Measurements from ENCODE around the gene C19orf33. TPM values are rescaled to one million over a fixed set of nuclear protein-coding genes. Genes with fewer than 3 reads are reported as not detected.
A peak's percentile ranks its signal among the peaks of the same experiment; 100 is the strongest.

Gene C19orf33
- total RNA-seq, 8 experiments from 2014 or later, result 2.4 TPM; not detected in 7

GRCh38 chr19:38319421-38320258, 15.6 kb downstream of the C19orf33 start, which contains the start of gene KCNK6:
Gene KCNK6 (plus strand): TSS chr19:38319845. CDS start chr19:38319951, 106 bp downstream.
- Histone ChIP-seq H3K27ac (no peak within 1 kb of the TSS), H3K4me3 (peak within 1 kb of the TSS; percentile 30 to 40 (median 36)), H3K4me1 (replicated peaks in 1 of 2) (peaks cover 5 to 10% of the 10 kb centered on the region in 2 donors)
- in situ Hi-C loops (cut with MboI; ENCODE audit: low pct_unique_long_range_greater_than_20kb in 2 of 9, low sequenced_read_pairs in 9 of 9, unreplicated experiment in 9 of 9), result loop anchor here in 1 of 9 experiments (10.0 kb wide), 1 partner anchor 415 kb away; the partner anchor contains the start of genes SIPA1L3 and WDR87
- WGBS, 10 experiments, result 0 to 30% (median 13%) methylated on average over 1 to 18 of the region's 76 CpGs; no CpG with 5 or more reads in 3 of the 10 experiments
- peak; percentile 3 to 21 (median 8) for ATAC-seq (replicated peaks in 6 of 8)

DNA sequence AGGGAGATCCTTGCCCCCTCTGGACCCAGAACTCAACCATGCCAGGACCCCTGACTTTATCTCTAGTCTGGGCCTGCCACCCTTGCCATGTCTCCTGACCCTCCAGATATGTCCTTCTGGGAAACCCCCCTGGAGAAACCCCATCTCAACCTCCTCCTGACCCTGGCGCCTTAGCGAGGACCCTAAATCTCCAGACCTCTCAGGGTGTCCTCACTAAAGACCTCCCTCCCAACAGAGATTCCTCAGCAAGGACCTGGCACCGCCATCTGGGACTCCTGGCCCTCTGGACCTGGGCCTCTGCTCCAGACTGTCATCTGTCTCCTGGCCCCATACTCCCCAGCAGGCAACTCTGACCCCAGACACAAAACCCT, 16.9 kb downstream of the C19orf33 start:
- Histone ChIP-seq H3K4me3 (no peak overlapping the region), H3K4me1 (replicated peaks in 1 of 2) (peaks cover 0 to 7% of the 10 kb centered on the region in 2 donors), H3K27ac (no peak overlapping the region)
- in situ Hi-C loops (cut with MboI; ENCODE audit: low pct_unique_long_range_greater_than_20kb in 2 of 9, low sequenced_read_pairs in 9 of 9, unreplicated experiment in 9 of 9), result loop anchor here in 1 of 9 experiments (10.0 kb wide), 1 partner anchor 416 kb away; the partner anchor contains the start of genes SIPA1L3 and WDR87
- ATAC-seq (replicated peaks in 6 of 8), result no peak
- WGBS, 10 experiments, result 60 to 70% methylated on average over 1 to 2 of the region's 3 CpGs; no CpG with 5 or more reads in 8 of the 10 experiments

- Histone ChIP-seq H3K4me1 (replicated peaks in 1 of 2) (peaks cover 0 to 7% of the 10 kb centered on the region in 2 donors), H3K4me3 (no peak overlapping the region), H3K27ac (no peak overlapping the region)
- WGBS, 10 experiments, result 39 to 93% (median 63%) methylated on average over 1 to 7 of the region's 11 CpGs; no CpG with 5 or more reads in 4 of the 10 experiments
- peak in 2 of 8 experiments; percentile 29 to 61 for ATAC-seq (replicated peaks in 6 of 8)
- in situ Hi-C loops (cut with MboI; ENCODE audit: low pct_unique_long_range_greater_than_20kb in 2 of 9, low sequenced_read_pairs in 9 of 9, unreplicated experiment in 9 of 9), result loop anchor here in 1 of 9 experiments (10.0 kb wide), 1 partner anchor 417 kb away; the partner anchor contains the start of genes SIPA1L3 and WDR87
These were observed 17.7 kb downstream of the C19orf33 start for GRCh38 chr19:38321646-38322196.

- ATAC-seq (replicated peaks in 6 of 8), result no peak
- in situ Hi-C loops (cut with MboI; ENCODE audit: low pct_unique_long_range_greater_than_20kb in 2 of 9, low sequenced_read_pairs in 9 of 9, unreplicated experiment in 9 of 9), result loop anchor here in 1 of 9 experiments (10.0 kb wide), 1 partner anchor 418 kb away; the partner anchor contains the start of genes SIPA1L3 and WDR87
- Histone ChIP-seq H3K4me3 (no peak overlapping the region), H3K4me1 (replicated peaks in 1 of 2) (peaks cover 0 to 7% of the 10 kb centered on the region in 2 donors), H3K27ac (no peak overlapping the region)
- 48 to 100% (median 75%) methylated on average over 1 to 7 of the region's 7 CpGs; no CpG with 5 or more reads in 2 of the 10 experiments for WGBS, 10 experiments
These were observed 19.2 kb downstream of the C19orf33 start for GRCh38 chr19:38323291-38323690.

GRCh38 chr19:38324431-38324830, 20.4 kb downstream of the C19orf33 start:
- in situ Hi-C loops (cut with MboI; ENCODE audit: low pct_unique_long_range_greater_than_20kb in 2 of 9, low sequenced_read_pairs in 9 of 9, unreplicated experiment in 9 of 9), result loop anchor here in 1 of 9 experiments (10.0 kb wide), 1 partner anchor 420 kb away; the partner anchor contains the start of genes SIPA1L3 and WDR87
- H3K4me1 ChIP-seq (replicated peaks in 1 of 2), result peaks cover 0 to 4% of the 10 kb centered on the region in 2 donors
- H3K27ac ChIP-seq, result no peak overlapping the region
- no peak for ATAC-seq (replicated peaks in 6 of 8)
- WGBS, 10 experiments, result 70 to 100% (median 90%) methylated on average over 1 to 3 of the region's 4 CpGs; no CpG with 5 or more reads in 3 of the 10 experiments
- no peak overlapping the region for H3K4me3 ChIP-seq

DNA sequence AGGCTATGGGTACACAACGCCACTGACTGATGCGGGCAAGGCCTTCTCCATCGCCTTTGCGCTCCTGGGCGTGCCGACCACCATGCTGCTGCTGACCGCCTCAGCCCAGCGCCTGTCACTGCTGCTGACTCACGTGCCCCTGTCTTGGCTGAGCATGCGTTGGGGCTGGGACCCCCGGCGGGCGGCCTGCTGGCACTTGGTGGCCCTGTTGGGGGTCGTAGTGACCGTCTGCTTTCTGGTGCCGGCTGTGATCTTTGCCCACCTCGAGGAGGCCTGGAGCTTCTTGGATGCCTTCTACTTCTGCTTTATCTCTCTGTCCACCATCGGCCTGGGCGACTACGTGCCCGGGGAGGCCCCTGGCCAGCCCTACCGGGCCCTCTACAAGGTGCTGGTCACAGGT, 22.5 kb downstream of the C19orf33 start:
- in situ Hi-C loops (cut with MboI; ENCODE audit: low pct_unique_long_range_greater_than_20kb in 2 of 9, low sequenced_read_pairs in 9 of 9, unreplicated experiment in 9 of 9), result loop anchor here in 8 of 9 experiments (10.0 to 25.0 kb wide), 4 partner anchors 89 to 422 kb away; partner anchors contain the start of genes SIPA1L3 (in 3 of the 8) and WDR87 (in 3 of the 8)
- no peaks in the 10 kb centered on the region for H3K4me1 ChIP-seq (replicated peaks in 1 of 2)
- H3K4me3 ChIP-seq, result no peak overlapping the region
- no peak overlapping the region for H3K27ac ChIP-seq
- 81 to 100% (median 93%) methylated on average over 1 to 11 of the region's 22 CpGs; no CpG with 5 or more reads in 6 of the 10 experiments for WGBS, 10 experiments
- ATAC-seq (replicated peaks in 6 of 8), result no peak

GRCh38 chr19:38329651-38330050, 25.6 kb downstream of the C19orf33 start:
- no peaks in the 10 kb centered on the region for H3K4me1 ChIP-seq (replicated peaks in 1 of 2)
- ATAC-seq (replicated peaks in 6 of 8), result no peak
- no peak overlapping the region for H3K27ac ChIP-seq
- in situ Hi-C loops (cut with MboI; ENCODE audit: low pct_unique_long_range_greater_than_20kb in 2 of 9, low sequenced_read_pairs in 9 of 9, unreplicated experiment in 9 of 9), result loop anchor here (10.0 to 25.0 kb wide), 5 partner anchors 92 to 425 kb away; partner anchors contain the start of genes SIPA1L3 (in 3 of the 9) and WDR87 (in 3 of the 9)
- 100% methylated on average over 1 to 3 of the region's 7 CpGs; no CpG with 5 or more reads in 7 of the 10 experiments for WGBS, 10 experiments
- H3K4me3 ChIP-seq, result no peak overlapping the region

DNA sequence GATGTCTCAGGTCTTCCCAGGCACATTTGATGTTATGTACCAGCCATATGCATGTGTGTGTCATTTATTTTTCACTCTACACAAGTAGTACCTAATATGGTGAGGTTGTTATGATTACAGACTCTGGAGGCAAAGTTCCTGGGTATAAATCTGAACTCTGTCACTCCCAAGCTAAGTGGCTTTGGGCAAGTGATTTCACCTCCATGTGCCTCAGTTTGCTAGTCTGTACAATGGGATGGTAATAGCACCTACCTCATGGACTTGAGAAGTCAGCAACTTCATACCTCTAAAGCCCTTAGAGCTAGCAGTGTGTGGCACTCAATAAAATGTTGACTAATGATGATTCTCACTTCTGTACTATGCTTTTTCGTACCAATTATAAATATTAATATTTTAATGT, 27.7 kb downstream of the C19orf33 start:
- WGBS, 10 experiments, result 22 to 100% (median 81%) methylated on average over 1 of the region's 1 CpG; no CpG with 5 or more reads in 2 of the 10 experiments
- no peak for ATAC-seq (replicated peaks in 6 of 8)
- Histone ChIP-seq H3K4me1 (replicated peaks in 1 of 2) (no peaks in the 10 kb centered on the region), H3K27ac (no peak overlapping the region), H3K4me3 (no peak overlapping the region)
- in situ Hi-C loops (cut with MboI; ENCODE audit: low pct_unique_long_range_greater_than_20kb in 2 of 9, low sequenced_read_pairs in 9 of 9, unreplicated experiment in 9 of 9), result loop anchor here (10.0 to 25.0 kb wide), 4 partner anchors 94 to 419 kb away; partner anchors contain the start of genes SIPA1L3 (in 2 of the 9) and WDR87 (in 2 of the 9)

GRCh38 chr19:38333245-38333644, 29.2 kb downstream of the C19orf33 start:
- Histone ChIP-seq H3K27ac (no peak overlapping the region), H3K4me1 (replicated peaks in 1 of 2) (no peaks in the 10 kb centered on the region), H3K4me3 (no peak overlapping the region)
- 58 to 100% (median 85%) methylated on average over 1 to 9 of the region's 9 CpGs; no CpG with 5 or more reads in 1 of the 10 experiments for WGBS, 10 experiments
- in situ Hi-C loops (cut with MboI; ENCODE audit: low pct_unique_long_range_greater_than_20kb in 2 of 9, low sequenced_read_pairs in 9 of 9, unreplicated experiment in 9 of 9), result loop anchor here (10.0 to 25.0 kb wide), 4 partner anchors 96 to 421 kb away; partner anchors contain the start of genes SIPA1L3 (in 2 of the 9) and WDR87 (in 2 of the 9)
- no peak for ATAC-seq (replicated peaks in 6 of 8)

- Histone ChIP-seq H3K27ac (peak overlapping the region; percentile 78 to 87), H3K4me3 (peak overlapping the region; percentile 47 to 71 (median 51)), H3K4me1 (replicated peaks in 1 of 2) (peaks cover 13 to 14% of the 10 kb centered on the region in 2 donors)
- in situ Hi-C loops (cut with MboI; ENCODE audit: low pct_unique_long_range_greater_than_20kb in 2 of 9, low sequenced_read_pairs in 9 of 9, unreplicated experiment in 9 of 9), result loop anchor here (10.0 to 25.0 kb wide), 4 partner anchors 99 to 424 kb away; partner anchors contain the start of genes SIPA1L3 (in 2 of the 9) and WDR87 (in 2 of the 9)
- ATAC-seq (replicated peaks in 6 of 8), result peak; percentile 74 to 81 (median 76)
- no CpG with 5 or more reads among the region's 52 CpGs for WGBS, 10 experiments
These were observed 32.0 kb downstream of the C19orf33 start for GRCh38 chr19:38335949-38336637.

GRCh38 chr19:38336638-38337359, 32.7 kb downstream of the C19orf33 start:
- Histone ChIP-seq H3K4me3 (peak overlapping the region; percentile 47 to 71 (median 51)), H3K27ac (peak overlapping the region; percentile 78 to 87), H3K4me1 (replicated peaks in 1 of 2) (peaks cover 13 to 14% of the 10 kb centered on the region in 2 donors)
- in situ Hi-C loops (cut with MboI; ENCODE audit: low pct_unique_long_range_greater_than_20kb in 2 of 9, low sequenced_read_pairs in 9 of 9, unreplicated experiment in 9 of 9), result loop anchor here (10.0 to 25.0 kb wide), 4 partner anchors 99 to 424 kb away; partner anchors contain the start of genes SIPA1L3 (in 2 of the 9) and WDR87 (in 2 of the 9)
- WGBS, 10 experiments, result 5 to 59% (median 12%) methylated on average over 3 to 14 of the region's 41 CpGs; no CpG with 5 or more reads in 6 of the 10 experiments
- ATAC-seq (replicated peaks in 6 of 8), result peak; percentile 58 to 75 (median 66)

Measured in motor neuron (in vitro differentiated cells).